Stimulated activated naive CD8-positive, alpha-beta T cell treated with anti-CD3 and anti-CD28 coated beads, Interleukin-15, Interleukin-2, amounts not matched to agents 100 ng/mL and 50 ng/mL, for 24 hours (primary cell): Measurements from ENCODE around the gene PRKAR2B.

Experiments used
- H3K27ac Mint-ChIP-seq: one replicate; pipeline ENCODE4 v1.8.0; 2021; ENCODE audit warnings: mild to moderate bottlenecking, mixed read lengths
- H3K27me3 Mint-ChIP-seq: one replicate; pipeline ENCODE4 v1.8.0; 2021; ENCODE audit warnings: mixed read lengths
- H3K36me3 Mint-ChIP-seq: one replicate; pipeline ENCODE4 v1.8.0; 2021; ENCODE audit warnings: low read depth, mixed read lengths
- H3K4me1 Mint-ChIP-seq: one replicate; pipeline ENCODE4 v1.8.0; 2021; ENCODE audit warnings: low read depth, mixed read lengths
- H3K4me3 Mint-ChIP-seq: one replicate; pipeline ENCODE4 v1.8.0; 2021; ENCODE audit warnings: mild to moderate bottlenecking, mixed read lengths
- H3K9me3 Mint-ChIP-seq: one replicate; pipeline ENCODE4 v1.8.0; 2021; ENCODE audit warnings: mixed read lengths

Gene PRKAR2B

DNA sequence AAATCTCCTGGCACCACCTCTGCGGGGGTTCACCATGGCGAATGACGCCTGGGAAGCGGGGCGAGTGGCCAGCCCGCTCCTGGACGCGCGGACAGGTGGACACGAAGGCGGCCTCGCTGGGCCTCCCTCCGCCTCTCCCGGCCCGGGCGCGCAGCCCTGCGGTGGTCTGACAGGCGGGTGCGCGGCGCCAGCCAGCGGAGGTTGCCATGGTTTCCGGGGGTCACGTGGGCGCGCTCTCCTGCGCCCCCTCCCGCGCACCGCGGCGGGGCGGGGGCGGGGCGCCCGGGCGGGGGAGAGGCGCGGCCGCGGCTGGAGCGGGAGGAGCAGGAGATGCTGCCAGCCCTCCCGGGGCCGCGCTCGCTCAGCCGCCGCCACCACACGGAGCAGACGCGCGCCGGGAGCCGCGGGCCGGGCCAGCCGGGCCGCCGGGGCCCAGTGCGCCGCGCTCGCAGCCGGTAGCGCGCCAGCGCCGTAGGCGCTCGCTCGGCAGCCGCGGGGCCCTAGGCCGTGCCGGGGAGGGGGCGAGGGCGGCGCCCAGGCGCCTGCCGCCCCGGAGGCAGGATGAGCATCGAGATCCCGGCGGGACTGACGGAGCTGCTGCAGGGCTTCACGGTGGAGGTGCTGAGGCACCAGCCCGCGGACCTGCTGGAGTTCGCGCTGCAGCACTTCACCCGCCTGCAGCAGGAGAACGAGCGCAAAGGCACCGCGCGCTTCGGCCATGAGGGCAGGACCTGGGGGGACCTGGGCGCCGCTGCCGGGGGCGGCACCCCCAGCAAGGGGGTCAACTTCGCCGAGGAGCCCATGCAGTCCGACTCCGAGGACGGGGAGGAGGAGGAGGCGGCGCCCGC, at the start of gene PRKAR2B:
Gene PRKAR2B, plus strand, starts transcription at position 359 of the 848 bp plus-strand sequence. Its CDS starts 203 bp downstream, at position 562.
- peaks cover 9% of the 10 kb centered on the region for H3K4me1 Mint-ChIP-seq
- H3K4me3 Mint-ChIP-seq = peak within 1 kb of the TSS; percentile 78
- no peaks in the 10 kb centered on the region for H3K9me3 Mint-ChIP-seq
- peak within 1 kb of the TSS; percentile 50 for H3K27ac Mint-ChIP-seq
- H3K27me3 Mint-ChIP-seq = peaks cover 46% of the 10 kb centered on the region
- H3K36me3 Mint-ChIP-seq = no peaks in the 10 kb centered on the region

DNA sequence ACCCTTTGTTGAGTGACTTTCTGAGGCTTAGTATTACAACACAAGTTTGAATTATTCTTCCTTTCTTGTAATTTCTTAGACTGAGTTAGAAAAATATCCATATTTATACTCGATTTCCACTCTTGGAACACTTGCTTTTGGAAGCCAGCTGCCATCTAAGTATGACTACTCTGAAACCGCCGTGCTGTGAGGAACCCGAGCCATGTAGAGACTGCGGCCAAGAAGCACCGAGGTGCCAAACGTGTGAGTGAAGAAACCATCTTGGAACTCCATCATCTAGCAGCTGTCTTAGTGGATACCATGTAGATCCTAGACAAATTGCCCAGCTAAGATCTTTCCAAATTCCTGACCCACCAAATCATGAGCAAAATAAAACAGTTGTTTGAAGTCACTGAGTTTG, 49.7 kb upstream of the PRKAR2B start:
- Mint-ChIP-seq H3K9me3 (no peaks in the 10 kb centered on the region), H3K27me3 (peaks cover 11% of the 10 kb centered on the region), H3K4me1 (no peaks in the 10 kb centered on the region), H3K27ac (no peak overlapping the region), H3K36me3 (no peaks in the 10 kb centered on the region), H3K4me3 (no peak overlapping the region)

DNA sequence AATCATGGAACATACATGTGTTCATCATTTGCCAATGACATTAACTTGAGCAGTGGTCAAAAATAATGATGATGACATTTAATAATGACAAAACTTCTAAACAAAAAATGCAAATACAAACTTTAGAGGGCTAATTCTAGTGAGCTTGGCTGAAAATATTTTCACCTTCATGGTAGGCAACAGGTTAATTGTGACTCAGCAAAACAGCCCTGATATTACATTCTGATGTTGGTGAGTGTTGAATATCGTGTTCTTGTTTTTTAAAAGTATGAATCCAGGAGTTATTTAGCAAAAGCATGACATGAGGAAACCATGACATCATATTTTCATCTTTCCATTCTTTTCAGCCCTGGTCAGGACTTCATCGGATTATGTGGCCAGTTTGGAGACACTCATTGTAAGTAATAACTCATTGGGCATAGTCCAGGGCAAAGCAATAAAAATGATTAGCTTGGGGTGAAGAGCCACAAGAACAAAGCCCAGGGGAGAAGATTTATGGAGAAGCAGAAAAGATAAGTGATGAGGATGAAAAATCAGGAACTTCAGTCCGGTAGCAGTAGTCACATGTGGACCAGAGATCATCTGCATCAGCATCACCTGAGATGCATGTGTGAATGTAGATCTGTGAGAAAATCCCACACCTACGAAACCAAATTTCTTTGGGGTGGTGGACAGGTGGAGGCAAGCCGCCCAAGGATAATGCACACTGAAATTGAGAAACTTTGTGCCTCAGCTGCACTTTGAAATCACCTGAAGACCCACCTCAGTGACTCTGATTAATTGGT, 46.8 kb upstream of the PRKAR2B start:
- Mint-ChIP-seq H3K27me3 (peaks cover 11% of the 10 kb centered on the region), H3K4me1 (no peaks in the 10 kb centered on the region), H3K9me3 (no peaks in the 10 kb centered on the region), H3K27ac (no peak overlapping the region), H3K36me3 (no peaks in the 10 kb centered on the region), H3K4me3 (no peak overlapping the region)

DNA sequence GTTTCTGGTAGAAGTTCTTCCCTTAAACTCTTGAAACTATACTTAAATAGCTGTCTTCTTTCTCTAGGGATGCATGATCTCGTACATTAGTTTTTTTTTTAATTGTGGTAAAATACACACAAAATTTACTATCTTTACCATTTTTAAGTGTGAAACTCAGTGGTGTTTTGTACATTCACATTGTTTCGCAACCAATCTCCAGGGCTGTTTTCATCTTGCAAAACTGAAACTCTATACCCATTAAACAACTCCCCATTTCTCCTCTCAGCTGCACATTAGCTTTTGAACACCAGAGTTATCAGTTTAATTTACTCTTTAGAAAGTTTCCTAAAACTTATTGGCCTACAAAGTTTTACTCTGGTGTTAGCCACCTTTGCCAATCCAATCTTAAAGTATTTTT, 45.5 kb upstream of the PRKAR2B start:
- Mint-ChIP-seq H3K36me3 (no peaks in the 10 kb centered on the region), H3K4me3 (no peak overlapping the region), H3K9me3 (no peaks in the 10 kb centered on the region), H3K27me3 (peaks cover 11% of the 10 kb centered on the region), H3K27ac (no peak overlapping the region), H3K4me1 (no peaks in the 10 kb centered on the region)

DNA sequence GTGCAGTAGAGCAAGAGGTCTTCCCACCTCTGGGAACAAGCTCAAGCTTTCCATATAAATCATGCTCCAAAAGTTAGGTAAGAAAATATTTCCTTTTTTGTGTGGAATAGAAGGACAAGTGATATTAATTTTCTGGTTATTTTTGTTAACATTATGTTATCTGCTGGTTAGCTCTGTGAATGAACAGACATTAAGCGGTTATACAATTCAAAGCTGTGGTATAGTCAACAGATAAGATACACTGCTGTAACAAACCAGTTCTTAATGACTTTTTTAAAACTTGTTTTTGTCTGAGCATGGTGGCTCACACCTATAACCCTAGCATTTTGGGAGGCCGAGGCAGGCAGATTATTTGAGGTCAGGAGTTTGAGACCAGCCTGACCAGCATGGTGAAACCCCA, 43.0 kb upstream of the PRKAR2B start:
- Mint-ChIP-seq H3K4me1 (no peaks in the 10 kb centered on the region), H3K27ac (no peak overlapping the region), H3K4me3 (no peak overlapping the region), H3K27me3 (peaks cover under 1% of the 10 kb centered on the region), H3K36me3 (no peaks in the 10 kb centered on the region), H3K9me3 (no peaks in the 10 kb centered on the region)

DNA sequence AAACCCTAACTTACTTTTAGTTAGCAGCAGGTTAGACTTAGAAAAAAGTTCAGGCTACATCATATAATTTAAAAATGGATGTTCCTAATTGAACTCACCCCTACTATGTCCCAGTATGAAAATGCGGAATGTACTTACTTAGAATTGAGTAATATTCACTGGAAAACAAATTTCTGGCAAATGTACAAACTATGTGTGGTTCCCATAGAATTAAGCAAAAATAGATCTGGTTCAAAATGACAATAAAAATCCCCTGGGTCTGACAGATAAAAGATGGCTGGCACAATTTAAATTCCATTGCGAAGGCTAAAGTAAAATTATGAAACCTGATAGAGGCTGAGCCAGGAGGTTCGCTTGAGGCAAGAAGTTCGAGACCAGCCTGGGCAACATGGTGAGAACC, 42.4 kb upstream of the PRKAR2B start:
- H3K27me3 Mint-ChIP-seq = no peaks in the 10 kb centered on the region
- no peaks in the 10 kb centered on the region for H3K36me3 Mint-ChIP-seq
- H3K4me1 Mint-ChIP-seq = no peaks in the 10 kb centered on the region
- no peaks in the 10 kb centered on the region for H3K9me3 Mint-ChIP-seq
- no peak overlapping the region for H3K4me3 Mint-ChIP-seq
- no peak overlapping the region for H3K27ac Mint-ChIP-seq

DNA sequence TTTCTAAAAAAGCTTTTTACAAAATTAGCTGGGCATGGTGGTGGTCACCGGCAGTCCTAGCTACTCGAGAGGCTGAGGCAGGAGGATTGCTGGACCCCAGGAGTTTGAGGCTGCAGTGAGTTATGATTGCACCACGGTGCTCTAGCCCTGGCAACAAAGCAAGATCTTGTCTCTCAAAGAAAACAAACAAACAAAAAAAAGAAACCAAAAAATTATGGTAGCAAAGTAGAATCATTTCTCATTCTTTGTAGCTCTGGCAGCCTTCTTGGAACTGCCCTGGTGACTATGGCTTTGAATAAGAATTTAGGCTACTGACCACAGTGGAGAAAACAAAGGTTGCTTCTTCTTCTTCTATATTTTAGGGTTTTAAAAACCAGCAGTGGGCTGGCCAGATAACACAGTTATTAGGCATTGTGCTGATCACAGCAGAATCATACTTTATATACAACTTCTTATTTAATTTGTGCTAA, 41.9 kb upstream of the PRKAR2B start:
- Mint-ChIP-seq H3K36me3 (no peaks in the 10 kb centered on the region), H3K27me3 (no peaks in the 10 kb centered on the region), H3K4me1 (no peaks in the 10 kb centered on the region), H3K27ac (no peak overlapping the region), H3K9me3 (no peaks in the 10 kb centered on the region), H3K4me3 (no peak overlapping the region)

DNA sequence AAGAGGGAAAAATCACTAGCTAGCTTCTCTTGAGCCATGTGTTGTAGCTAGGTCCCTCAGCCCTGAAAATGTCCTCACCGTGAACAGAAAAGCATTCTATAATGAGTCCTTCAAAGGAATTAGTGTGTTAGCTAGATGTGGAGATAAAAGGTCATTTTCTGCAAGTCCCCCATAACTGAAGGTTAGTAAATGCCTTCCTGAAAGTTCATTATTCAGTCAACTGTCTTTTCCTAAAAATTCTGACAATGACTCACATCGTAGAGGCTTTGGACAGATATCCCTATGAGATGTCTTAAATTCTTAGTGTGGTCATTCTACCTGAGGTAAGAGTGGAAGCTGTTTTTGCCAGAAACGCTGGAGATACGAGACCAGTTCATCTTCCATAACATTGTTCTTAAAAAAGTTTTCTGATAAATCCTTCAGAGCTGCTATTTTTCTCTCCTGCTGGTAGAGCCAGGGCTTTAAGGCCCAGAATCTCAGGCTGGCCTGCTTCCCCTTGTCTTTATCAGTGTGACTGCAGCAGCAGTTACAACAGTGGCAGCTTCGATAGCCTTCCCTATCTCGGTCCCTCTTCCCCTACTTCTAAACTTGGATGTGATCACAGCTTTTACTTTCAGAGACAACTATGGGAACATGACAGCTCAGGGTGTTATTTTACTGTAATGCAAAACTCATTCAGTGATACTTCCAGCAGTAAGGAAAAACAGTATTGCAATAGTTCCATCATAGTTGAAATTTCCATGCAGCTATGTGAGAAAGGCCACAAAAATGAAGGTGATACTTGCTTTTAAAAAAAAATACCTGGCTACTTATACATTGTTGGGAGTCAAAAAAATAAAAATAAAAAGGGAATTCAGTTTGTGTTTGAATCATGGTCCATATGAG, 37.3 kb upstream of the PRKAR2B start:
- Mint-ChIP-seq H3K9me3 (no peaks in the 10 kb centered on the region), H3K4me1 (no peaks in the 10 kb centered on the region), H3K27me3 (no peaks in the 10 kb centered on the region), H3K36me3 (no peaks in the 10 kb centered on the region), H3K4me3 (no peak overlapping the region), H3K27ac (no peak overlapping the region)

DNA sequence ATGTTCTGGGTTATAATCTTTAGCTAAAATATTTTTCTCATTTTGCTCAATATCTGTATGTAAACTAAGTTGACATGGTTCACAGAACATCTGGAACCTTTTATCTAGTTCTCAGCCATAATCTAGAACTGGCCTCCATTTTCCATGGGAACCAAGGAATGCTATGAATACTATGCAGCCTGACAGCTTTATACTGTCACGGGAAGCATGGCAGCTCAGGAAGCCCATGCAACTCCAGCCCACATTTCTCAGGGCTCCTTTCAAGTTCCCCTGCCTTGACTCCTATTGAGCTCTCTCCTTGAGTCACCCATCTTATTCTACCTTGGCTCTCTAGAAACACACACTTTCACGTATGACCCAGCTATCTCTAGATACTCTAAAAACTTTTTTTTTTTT, 36.6 kb upstream of the PRKAR2B start:
- Mint-ChIP-seq H3K27me3 (no peaks in the 10 kb centered on the region), H3K36me3 (no peaks in the 10 kb centered on the region), H3K4me3 (no peak overlapping the region), H3K9me3 (no peaks in the 10 kb centered on the region), H3K4me1 (no peaks in the 10 kb centered on the region), H3K27ac (no peak overlapping the region)

DNA sequence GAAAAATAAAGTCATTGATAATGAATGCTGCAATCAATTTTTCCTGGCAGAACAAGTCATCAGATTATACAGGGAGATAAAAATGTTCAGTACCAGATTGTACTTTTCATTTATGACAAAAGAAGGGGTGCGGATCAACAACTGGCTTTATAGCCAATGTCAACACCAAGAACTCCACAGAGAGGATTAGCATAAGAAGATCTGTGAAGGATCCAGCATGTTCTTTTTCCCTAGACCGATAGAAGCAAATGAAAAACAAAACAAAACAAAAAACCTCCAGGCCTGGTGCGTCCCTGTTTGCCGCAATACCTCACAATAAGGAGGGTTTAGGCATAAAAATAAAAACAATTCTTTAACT, 34.7 kb upstream of the PRKAR2B start:
- no peak overlapping the region for H3K4me3 Mint-ChIP-seq

DNA sequence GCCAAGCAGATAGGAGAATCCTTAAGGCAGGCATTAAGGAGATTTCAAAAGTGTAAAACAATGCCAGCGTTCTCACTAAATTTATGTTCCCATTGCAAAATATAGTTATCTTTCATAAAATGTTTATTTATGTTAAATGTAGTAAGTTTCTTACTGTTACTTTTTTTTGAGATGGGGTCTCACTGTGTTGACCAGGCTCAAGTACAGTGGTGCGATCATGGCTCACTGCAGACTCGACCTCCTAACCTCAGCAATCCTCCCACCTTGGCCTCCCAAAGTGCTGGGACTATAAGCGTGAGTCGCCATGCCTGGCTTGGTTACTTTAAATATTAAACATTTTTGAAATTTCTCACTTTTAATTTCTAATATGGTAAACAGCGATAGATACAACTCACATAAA, 31.8 kb upstream of the PRKAR2B start:
- Mint-ChIP-seq H3K27me3 (no peaks in the 10 kb centered on the region), H3K36me3 (no peaks in the 10 kb centered on the region), H3K4me1 (no peaks in the 10 kb centered on the region), H3K27ac (no peak overlapping the region), H3K9me3 (no peaks in the 10 kb centered on the region), H3K4me3 (no peak overlapping the region)

More for the DNA sequence above, 34.7 kb upstream of the PRKAR2B start:
- Mint-ChIP-seq H3K27me3 (no peaks in the 10 kb centered on the region), H3K9me3 (no peaks in the 10 kb centered on the region), H3K4me1 (no peaks in the 10 kb centered on the region), H3K27ac (no peak overlapping the region), H3K36me3 (no peaks in the 10 kb centered on the region)

DNA sequence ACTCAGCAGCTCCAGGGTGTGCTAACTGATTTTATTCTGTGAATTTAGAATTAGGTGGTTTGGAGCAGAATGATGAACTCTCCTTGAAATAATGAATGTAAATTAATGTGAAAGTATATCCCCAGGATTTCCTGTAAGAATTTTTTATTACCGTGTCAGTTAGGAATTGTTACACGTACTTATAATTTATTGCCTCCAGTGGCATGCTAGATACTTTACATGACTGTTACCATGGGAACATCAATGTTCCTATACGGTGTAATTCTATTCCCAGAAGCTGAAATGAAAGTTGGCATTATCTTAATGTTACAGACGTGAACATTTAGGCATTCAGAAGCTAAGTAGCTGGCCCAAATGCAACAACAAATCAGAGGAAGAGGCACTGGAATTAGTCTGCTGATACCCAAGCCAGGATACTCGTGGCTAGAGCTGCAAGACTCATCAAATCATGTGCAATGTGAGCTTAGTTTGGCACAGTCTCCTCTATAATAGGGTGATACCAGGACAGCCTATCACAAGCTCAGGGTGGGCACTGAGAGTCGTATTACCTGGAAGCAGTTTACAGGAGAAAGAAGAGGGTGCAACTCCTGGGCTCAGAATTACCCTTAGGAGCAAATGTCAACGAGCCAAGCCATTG, 30.0 kb upstream of the PRKAR2B start:
- Mint-ChIP-seq H3K36me3 (no peaks in the 10 kb centered on the region), H3K4me3 (no peak overlapping the region), H3K9me3 (no peaks in the 10 kb centered on the region), H3K27ac (no peak overlapping the region), H3K4me1 (no peaks in the 10 kb centered on the region), H3K27me3 (no peaks in the 10 kb centered on the region)

DNA sequence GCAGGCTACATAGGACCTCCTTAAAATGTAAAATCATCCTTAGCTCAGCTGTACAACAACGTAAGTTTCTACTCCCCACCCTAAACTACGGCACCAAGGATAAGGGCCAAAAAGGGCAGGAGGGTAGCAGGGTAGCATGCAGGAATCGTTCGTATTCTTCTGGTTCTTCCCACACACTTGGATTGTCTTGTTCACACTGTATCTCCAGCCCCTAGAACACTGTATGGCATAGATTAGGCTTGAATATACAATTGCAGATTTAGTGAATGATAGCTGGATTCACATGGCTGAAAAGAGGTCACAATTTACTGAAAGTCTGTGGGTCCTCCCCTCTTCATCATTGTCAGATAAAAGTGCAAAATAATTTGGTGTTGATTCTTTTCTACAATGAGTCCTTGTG, 28.2 kb upstream of the PRKAR2B start:
- Mint-ChIP-seq H3K27ac (no peak overlapping the region), H3K27me3 (no peaks in the 10 kb centered on the region), H3K4me1 (no peaks in the 10 kb centered on the region), H3K4me3 (no peak overlapping the region), H3K9me3 (no peaks in the 10 kb centered on the region), H3K36me3 (no peaks in the 10 kb centered on the region)

DNA sequence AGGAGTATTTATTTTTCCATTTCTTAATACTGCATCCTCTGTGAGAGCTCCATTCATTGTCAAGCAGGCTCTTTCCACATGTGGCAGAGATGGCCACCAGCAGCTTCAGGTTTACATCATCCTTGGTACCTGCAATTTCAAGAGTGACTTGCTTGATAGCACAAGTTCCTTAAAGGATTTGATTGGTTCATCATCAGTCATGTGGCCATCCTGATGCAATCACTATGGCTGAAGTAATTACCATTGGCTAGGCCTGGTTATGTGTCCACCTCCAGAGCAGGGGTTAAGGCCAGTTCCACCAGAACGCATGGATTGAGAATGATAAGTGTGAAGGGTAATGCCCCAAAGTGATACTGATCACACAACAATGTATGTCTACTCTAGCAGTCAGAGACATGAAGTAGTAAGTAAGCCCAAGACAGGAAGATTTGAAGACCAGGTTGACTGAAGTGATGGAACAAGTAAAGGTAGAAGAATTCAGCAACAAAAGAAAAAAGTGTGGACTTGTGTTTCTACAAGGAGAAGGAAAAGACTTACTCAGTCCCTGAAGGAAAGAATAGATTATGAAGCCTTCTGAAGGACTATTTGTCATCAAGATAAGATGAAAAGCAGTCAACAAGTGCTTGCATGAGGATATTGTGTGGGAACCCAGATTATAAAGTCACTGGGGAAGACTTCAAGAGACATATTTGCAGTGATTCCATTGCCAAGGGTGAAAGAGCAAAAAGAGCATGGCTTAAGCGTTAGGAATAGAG, 26.4 kb upstream of the PRKAR2B start:
- Mint-ChIP-seq H3K9me3 (no peaks in the 10 kb centered on the region), H3K36me3 (no peaks in the 10 kb centered on the region), H3K4me3 (no peak overlapping the region), H3K27ac (no peak overlapping the region), H3K4me1 (no peaks in the 10 kb centered on the region), H3K27me3 (no peaks in the 10 kb centered on the region)
